HG02623 (cell line): Measurements from ENCODE around the gene ZNF813.
"Not testable (repeated sequence)": the region's sequence is repeated elsewhere in the genome, so short reads cannot be mapped to it uniquely, and the experiment has no call there.

Experiments used
- ATAC-seq: cut with Tn5 transposase; IDR thresholded peaks from one replicate; pipeline ENCODE4 v1.9.1; 2021; ENCODE audit warnings: moderate library complexity; ENCODE audit not compliant: unreplicated experiment

The ZNF813 gene

GRCh38 chr19:53467485-53468262 lies at the start of gene ZNF813:
Gene ZNF813 (plus strand): TSS chr19:53467733. CDS start chr19:53483823, 16,090 bp downstream.
- peak; percentile 87 for ATAC-seq

GRCh38 chr19:53420520-53421315 lies 46.8 kb upstream of the ZNF813 start:
- ATAC-seq, result not testable (repeated sequence)

- ATAC-seq, result no peak
Observed at GRCh38 chr19:53422551-53422950, 45.0 kb upstream of the ZNF813 start.

GRCh38 chr19:53423074-53423473 lies 44.5 kb upstream of the ZNF813 start:
- not testable (repeated sequence) for ATAC-seq

- ATAC-seq, result not testable (repeated sequence)
Observed at GRCh38 chr19:53423680-53424079, 43.9 kb upstream of the ZNF813 start.

- ATAC-seq, result no peak
Observed at GRCh38 chr19:53424968-53425597, 42.5 kb upstream of the ZNF813 start.

GRCh38 chr19:53431399-53432087 lies 36.0 kb upstream of the ZNF813 start, which contains the start of gene ZNF761:
Gene ZNF761 (plus strand): TSS chr19:53431984. CDS start chr19:53447269, 15,285 bp downstream.
- peak; percentile 93 for ATAC-seq

GRCh38 chr19:53432088-53432661 lies 35.4 kb upstream of the ZNF813 start:
- ATAC-seq, result no peak

- ATAC-seq, result not testable (repeated sequence)
Observed at GRCh38 chr19:53443809-53444208, 23.7 kb upstream of the ZNF813 start.

- not testable (repeated sequence) for ATAC-seq
Observed at GRCh38 chr19:53447196-53447595, 20.3 kb upstream of the ZNF813 start.

GRCh38 chr19:53455828-53456227 lies 11.7 kb upstream of the ZNF813 start:
- ATAC-seq, result no peak

- not testable (repeated sequence) for ATAC-seq
Observed at GRCh38 chr19:53460131-53460721, 7.3 kb upstream of the ZNF813 start.

GRCh38 chr19:53461866-53462265 lies 5.7 kb upstream of the ZNF813 start:
- ATAC-seq, result no peak

GRCh38 chr19:53462861-53463260 lies 4.7 kb upstream of the ZNF813 start:
- ATAC-seq, result no peak

- ATAC-seq, result no peak
Observed at GRCh38 chr19:53463263-53463662, 4.3 kb upstream of the ZNF813 start.

GRCh38 chr19:53466726-53467484 lies 628 bp upstream of the ZNF813 start:
- no peak for ATAC-seq

GRCh38 chr19:53468628-53469027 lies 1.1 kb downstream of the ZNF813 start:
- ATAC-seq, result not testable (repeated sequence)

GRCh38 chr19:53471916-53472315 lies 4.4 kb downstream of the ZNF813 start:
- ATAC-seq, result no peak

- not testable (repeated sequence) for ATAC-seq
Observed at GRCh38 chr19:53474832-53475231, 7.3 kb downstream of the ZNF813 start.
